OCI-LY1 (cell line): ENCODE measurements around the gene TBC1D14.
A peak's percentile ranks its signal among the peaks of the same experiment; 100 is the strongest.

ENCODE experiments used
- H2AFZ ChIP-seq: fragments of 200-600 bp; sonication (generic), shearing (Covaris generic); 2 replicates; pipeline ENCODE4 v1.6.0; 2014; ENCODE audit warnings: antibody characterized with exemption, mild to moderate bottlenecking, low read length
- H3F3A ChIP-seq: fragments of 200-600 bp; sonication (generic), shearing (Covaris generic); 2 replicates; pipeline ENCODE4 v1.6.0; 2014; ENCODE audit warnings: mild to moderate bottlenecking, antibody characterized with exemption, low read length, moderate library complexity; ENCODE audit not compliant: insufficient read depth
- H3K27ac ChIP-seq: fragments of 200-600 bp; sonication (generic); 2 replicates; pipeline ENCODE4 v1.5.1; 2014; ENCODE audit warnings: low read length, mixed run types, mild to moderate bottlenecking, low read depth; ENCODE audit not compliant: poor library complexity, severe bottlenecking
- H3K27me3 ChIP-seq: fragments of 200-600 bp; sonication (generic); 2 replicates; pipeline ENCODE4 v1.6.0; 2014; ENCODE audit warnings: antibody characterized with exemption, mild to moderate bottlenecking, low read length, moderate library complexity; ENCODE audit not compliant: insufficient read depth
- H3K36me3 ChIP-seq: fragments of 200-600 bp; sonication (generic); 2 replicates; pipeline ENCODE4 v1.6.1; 2014; ENCODE audit warnings: mild to moderate bottlenecking, antibody characterized with exemption, low read length, moderate library complexity, mixed read lengths; ENCODE audit not compliant: insufficient read depth
- H3K4me1 ChIP-seq: fragments of 200-600 bp; sonication (generic); 2 replicates; pipeline ENCODE4 v1.5.1; 2014; ENCODE audit warnings: mild to moderate bottlenecking, low read length, moderate library complexity; ENCODE audit not compliant: insufficient read depth, severe bottlenecking
- H3K4me2 ChIP-seq: fragments of 200-600 bp; sonication (generic), shearing (Covaris generic); 2 replicates; pipeline ENCODE4 v1.6.1; 2014; ENCODE audit warnings: low read length
- H3K4me3 ChIP-seq: fragments of 200-600 bp; sonication (generic); 2 replicates; pipeline ENCODE4 v1.5.1; 2014; ENCODE audit warnings: low read length, low read depth, mild to moderate bottlenecking, mixed read lengths; ENCODE audit not compliant: poor library complexity, severe bottlenecking
- H3K79me2 ChIP-seq: fragments of 200-600 bp; shearing (Covaris generic); 2 replicates; pipeline ENCODE4 v1.6.1; 2016; ENCODE audit warnings: mixed run types, low read length, mixed read lengths; ENCODE audit not compliant: insufficient read depth
- H3K9ac ChIP-seq: fragments of 200-600 bp; sonication (generic), shearing (Covaris generic); 2 replicates; pipeline ENCODE4 v1.6.1; 2014; ENCODE audit warnings: mild to moderate bottlenecking, low read length, mixed read lengths
- H3K9me2 ChIP-seq: fragments of 200-600 bp; sonication (generic), shearing (Covaris generic); 2 replicates; pipeline ENCODE4 v1.6.1; 2014; ENCODE audit warnings: low read depth, mild to moderate bottlenecking, low read length, mixed read lengths
- H3K9me3 ChIP-seq: fragments of 200-600 bp; shearing (Covaris generic); 2 replicates; pipeline ENCODE4 v1.6.1; 2014; ENCODE audit warnings: low read length, mixed read lengths
- H4K20me1 ChIP-seq: fragments of 200-600 bp; sonication (generic), shearing (Covaris generic); 2 replicates; pipeline ENCODE4 v1.6.0; 2016; ENCODE audit warnings: mild to moderate bottlenecking, low read length; ENCODE audit not compliant: insufficient read depth
- CTCF ChIP-seq: fragments of 200-600 bp; sonication (generic), shearing (Covaris generic); IDR thresholded peaks from 2 replicates; pipeline ENCODE4 v1.5.1; 2017; ENCODE audit warnings: mild to moderate bottlenecking, antibody characterized with exemption, low read length, moderate library complexity, mixed read lengths
- EZH2 ChIP-seq: fragments of 200-600 bp; sonication (generic), shearing (Covaris generic); IDR thresholded peaks from 2 replicates; pipeline ENCODE4 v1.8.0; 2017; ENCODE audit warnings: borderline replicate concordance, mixed run types, mild to moderate bottlenecking, antibody characterized with exemption, low read length, moderate library complexity, mixed read lengths

TBC1D14 gene

GRCh38 chr4:7037425-7037824 is 127.8 kb downstream of the TBC1D14 start:
- no peak for TF ChIP-seq EZH2
- TF ChIP-seq CTCF = peak; percentile 30; the same call in 1 of the 2 replicates
- Histone ChIP-seq H3K79me2 (no peaks in the 10 kb centered on the region), H3K27ac (no peak overlapping the region), H2AFZ (no peak overlapping the region), H4K20me1 (no peaks in the 10 kb centered on the region), H3K27me3 (no peaks in the 10 kb centered on the region), H3K4me1 (no peaks in the 10 kb centered on the region), H3F3A (no peaks in the 10 kb centered on the region), H3K9me2 (no peaks in the 10 kb centered on the region), H3K9me3 (no peaks in the 10 kb centered on the region), H3K4me2 (no peak overlapping the region), H3K4me3 (no peak overlapping the region), H3K36me3 (no peaks in the 10 kb centered on the region), H3K9ac (no peak overlapping the region)

DNA sequence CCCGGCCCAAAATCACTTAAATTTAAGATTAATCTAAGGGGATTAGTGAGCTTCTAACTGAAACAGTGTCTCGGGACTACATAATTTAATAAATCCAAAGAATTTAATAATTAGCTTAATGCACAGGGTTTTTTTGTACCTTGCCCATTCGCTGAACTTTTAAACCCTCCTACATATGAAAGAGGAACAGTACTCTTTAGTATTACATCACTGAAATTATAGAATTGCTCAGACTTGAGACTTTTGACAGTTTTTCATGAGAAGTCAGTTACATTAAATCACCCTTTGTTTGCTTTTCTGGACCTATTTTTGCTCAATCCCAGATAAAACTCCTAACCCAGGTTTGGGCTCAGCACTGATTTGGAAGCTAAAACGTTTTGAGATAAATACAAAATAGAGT is 131.1 kb downstream of the TBC1D14 start:
- H3K9ac ChIP-seq = no peak overlapping the region
- H3K36me3 ChIP-seq = no peaks in the 10 kb centered on the region
- H3K4me3 ChIP-seq = no peak overlapping the region
- no peaks in the 10 kb centered on the region for H3F3A ChIP-seq
- H4K20me1 ChIP-seq = no peaks in the 10 kb centered on the region
- H2AFZ ChIP-seq = no peak overlapping the region
- H3K4me1 ChIP-seq = peaks cover 16% of the 10 kb centered on the region
- TF ChIP-seq CTCF = no peak
- TF ChIP-seq EZH2 = no peak
- H3K9me3 ChIP-seq = no peaks in the 10 kb centered on the region
- H3K27ac ChIP-seq = no peak overlapping the region
- no peak overlapping the region for H3K4me2 ChIP-seq
- H3K9me2 ChIP-seq = no peaks in the 10 kb centered on the region
- peaks cover 16% of the 10 kb centered on the region for H3K79me2 ChIP-seq
- H3K27me3 ChIP-seq = no peaks in the 10 kb centered on the region

DNA sequence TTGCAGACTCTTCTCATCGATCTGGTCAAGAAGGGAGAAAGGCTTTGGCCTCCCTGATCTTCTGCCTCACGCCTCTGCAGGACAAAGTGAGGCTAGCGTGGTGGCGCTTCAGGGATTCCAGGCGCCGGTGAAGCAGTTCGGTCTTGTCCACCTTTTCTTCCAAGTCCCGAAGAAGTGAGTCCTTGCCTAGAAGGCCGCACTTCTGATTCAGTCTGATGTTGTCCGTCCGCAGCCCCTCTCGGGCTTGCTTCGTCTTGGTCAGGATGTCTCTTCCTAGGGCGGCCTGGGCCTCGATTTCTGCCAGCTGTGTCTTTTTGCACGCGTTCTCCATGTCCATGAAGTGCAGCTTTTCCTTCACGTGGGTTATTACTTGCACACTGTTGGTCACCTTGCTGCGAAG is 131.6 kb downstream of the TBC1D14 start:
- TF ChIP-seq EZH2 (no peak), CTCF (no peak)
- H3K27me3 ChIP-seq = no peaks in the 10 kb centered on the region
- H3K4me1 ChIP-seq = peaks cover 20% of the 10 kb centered on the region
- peaks cover 20% of the 10 kb centered on the region for H3K79me2 ChIP-seq
- no peaks in the 10 kb centered on the region for H3F3A ChIP-seq
- H3K9me3 ChIP-seq = no peaks in the 10 kb centered on the region
- no peaks in the 10 kb centered on the region for H3K9me2 ChIP-seq
- no peak overlapping the region for H3K4me2 ChIP-seq
- no peak overlapping the region for H3K27ac ChIP-seq
- H3K9ac ChIP-seq = no peak overlapping the region
- no peaks in the 10 kb centered on the region for H4K20me1 ChIP-seq
- H3K36me3 ChIP-seq = no peaks in the 10 kb centered on the region
- no peak overlapping the region for H3K4me3 ChIP-seq
- H2AFZ ChIP-seq = no peak overlapping the region
